Measurements from ENCODE around the gene DDT.
A peak's percentile ranks its signal among the peaks of the same experiment; 100 is the strongest.
"Not testable (repeated sequence)": the region's sequence is repeated elsewhere in the genome, so short reads cannot be mapped to it uniquely, and the experiment has no call there.

Gene DDT

DNA sequence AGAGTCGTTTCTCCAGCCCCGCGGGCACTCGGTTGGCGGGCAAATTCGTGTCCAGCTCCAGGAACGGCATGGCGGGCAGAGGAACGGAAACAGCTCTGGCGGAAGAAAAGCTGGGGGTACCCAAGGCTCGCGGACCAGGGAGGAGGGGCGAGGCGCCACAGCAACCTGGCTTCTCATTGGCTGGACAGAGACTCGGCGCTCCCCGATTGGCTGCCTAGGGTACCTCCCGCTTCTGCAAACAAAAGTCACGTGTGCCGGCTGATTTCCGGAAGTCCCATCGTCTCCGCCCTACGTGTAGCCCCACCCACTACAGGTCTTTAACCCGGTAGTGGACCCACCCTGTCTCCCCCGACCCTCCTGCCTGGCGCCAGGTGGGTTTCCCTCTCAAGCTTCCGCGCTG is at the start of gene DDT:
Gene DDT, minus strand, starts transcription at position 97 of the 400 bp plus-strand sequence. Its CDS starts 27 bp downstream, at position 70.
- not testable (repeated sequence) for DNase-seq

DNA sequence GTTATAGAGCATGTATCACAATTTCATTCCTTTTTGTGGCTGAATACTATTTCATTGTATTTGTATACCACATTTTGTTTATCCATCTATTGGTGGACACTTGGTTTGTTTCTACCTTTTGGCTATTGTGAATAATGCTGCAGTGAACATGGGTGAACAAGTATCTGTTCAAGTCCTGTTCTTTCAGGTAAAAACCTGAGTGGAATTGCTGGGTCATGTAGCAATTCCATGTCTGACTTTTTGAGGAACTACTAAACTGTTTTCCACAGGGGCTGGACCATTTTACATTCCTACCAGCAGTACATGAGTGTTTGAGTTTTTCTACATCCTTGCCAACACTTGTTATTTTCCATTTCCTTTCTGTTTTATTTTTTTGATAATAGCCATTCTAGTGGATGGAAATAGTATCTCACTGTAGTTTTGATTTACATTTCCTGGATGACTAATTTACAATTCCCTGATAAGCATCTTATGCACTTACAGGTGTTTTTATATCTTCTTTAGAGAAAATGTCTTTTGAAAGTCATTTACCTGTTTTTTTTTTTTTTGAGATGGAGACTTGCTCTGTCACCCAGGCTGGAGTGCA is 49.1 kb upstream of the DDT start:
- no peak for DNase-seq

DNA sequence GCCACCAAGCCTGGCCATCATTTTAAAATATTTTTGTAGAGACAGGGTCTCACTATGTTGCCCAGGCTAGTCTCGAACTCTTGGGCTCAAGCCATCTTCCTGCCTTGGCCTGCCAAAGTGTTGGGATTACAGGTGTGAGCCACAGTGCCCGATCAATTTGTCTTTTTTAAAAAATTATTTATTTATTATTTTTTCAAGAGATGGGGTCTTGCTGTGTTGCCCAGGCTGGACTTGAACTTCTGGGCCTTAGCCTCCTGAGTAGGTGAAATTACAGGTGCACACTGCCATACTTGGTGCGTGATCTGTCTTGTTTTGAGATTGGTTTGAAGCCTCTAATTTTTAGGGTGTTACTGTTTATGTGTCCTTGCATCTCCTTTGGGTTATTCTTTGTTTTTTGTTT is 47.1 kb upstream of the DDT start:
- no peak for DNase-seq

DNA sequence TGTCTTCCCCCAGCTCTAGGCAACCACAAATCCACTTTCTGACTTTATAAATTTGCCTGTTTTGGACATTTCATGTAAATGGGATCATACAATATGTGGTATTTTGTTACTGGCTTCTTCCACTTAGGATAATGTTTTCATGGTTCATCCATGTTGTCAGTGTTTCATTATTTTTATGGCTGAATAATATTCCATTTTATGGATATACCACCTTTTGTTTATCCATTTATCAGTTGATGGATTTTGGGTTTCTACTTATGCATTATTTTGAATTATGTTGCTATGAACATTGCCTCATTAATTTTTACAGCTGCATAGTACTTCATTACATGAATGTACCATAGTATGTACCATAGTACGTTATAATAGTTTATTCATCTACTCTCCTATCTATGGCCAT is 41.9 kb upstream of the DDT start:
- no peak for DNase-seq

DNA sequence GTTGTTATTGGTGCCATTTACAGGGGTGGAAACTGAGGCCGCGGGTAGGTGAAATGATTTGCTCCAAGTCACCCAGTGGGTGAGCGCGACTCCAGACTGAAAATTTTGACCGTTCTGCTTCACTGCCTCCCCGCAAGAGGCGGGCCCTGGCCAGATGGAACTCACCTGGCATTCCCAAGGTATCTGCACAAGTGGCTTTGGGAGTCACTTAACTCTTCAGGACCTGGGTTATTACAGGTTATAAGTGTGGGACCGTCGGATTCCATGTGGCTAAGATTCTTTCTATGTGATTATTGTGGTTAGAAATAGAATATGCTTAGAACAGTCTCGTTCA is 37.5 kb upstream of the DDT start:
- DNase-seq = peak; percentile 27

DNA sequence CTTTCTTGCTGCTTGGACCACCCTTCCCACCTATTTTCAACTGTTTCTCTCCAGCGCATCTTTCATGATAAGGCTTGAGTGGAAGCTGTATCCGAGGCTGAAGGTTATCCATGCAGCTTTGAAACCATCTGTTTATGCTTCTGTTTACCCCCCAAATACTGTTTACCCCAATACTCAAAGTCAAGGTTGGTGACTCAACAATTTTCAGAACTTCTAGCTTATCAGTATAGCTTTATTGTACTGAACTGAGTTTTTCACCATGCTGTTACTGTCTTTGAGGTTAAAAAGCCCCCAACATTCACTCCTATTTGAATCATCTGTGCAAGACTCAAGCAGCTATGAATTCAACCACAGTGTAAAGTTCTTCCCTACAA is 35.8 kb upstream of the DDT start:
- DNase-seq = no peak

DNA sequence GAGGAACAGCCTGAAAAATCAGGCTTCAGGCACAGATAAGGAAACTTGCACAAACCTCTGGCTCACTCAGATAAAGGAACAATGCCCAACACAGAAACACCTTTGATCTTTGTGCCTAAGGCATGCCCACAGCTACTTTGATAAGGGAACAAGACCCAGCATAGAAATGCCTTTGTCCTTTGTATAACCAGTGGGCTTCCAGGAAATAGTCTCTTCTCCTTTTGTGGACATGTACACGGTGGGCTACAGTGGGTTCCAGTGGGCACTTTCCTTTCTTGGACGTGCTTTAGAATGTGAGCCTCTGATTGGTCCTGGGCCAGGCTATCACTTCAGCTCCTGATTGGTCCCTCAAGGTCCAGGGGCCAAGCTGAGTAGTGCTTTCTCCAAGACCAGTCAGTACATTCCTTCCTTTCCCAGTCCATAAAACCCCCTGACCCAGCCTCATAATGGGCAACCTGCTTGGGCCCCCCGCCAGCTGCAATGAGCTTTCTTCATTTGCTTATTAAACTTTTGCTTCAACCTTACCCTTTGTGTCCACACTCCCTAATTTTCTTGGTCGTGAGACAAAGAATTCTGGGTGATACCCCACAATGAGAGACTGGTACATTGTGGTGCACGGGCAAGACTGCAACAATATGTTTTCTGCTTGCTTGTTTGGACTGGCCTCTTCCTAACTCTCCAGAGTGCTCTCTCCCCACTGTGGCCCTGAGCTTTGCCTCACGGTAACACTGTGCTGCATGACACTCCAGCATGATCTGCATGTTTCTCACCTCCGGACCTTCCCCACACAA is 35.2 kb upstream of the DDT start:
- DNase-seq = no peak

DNA sequence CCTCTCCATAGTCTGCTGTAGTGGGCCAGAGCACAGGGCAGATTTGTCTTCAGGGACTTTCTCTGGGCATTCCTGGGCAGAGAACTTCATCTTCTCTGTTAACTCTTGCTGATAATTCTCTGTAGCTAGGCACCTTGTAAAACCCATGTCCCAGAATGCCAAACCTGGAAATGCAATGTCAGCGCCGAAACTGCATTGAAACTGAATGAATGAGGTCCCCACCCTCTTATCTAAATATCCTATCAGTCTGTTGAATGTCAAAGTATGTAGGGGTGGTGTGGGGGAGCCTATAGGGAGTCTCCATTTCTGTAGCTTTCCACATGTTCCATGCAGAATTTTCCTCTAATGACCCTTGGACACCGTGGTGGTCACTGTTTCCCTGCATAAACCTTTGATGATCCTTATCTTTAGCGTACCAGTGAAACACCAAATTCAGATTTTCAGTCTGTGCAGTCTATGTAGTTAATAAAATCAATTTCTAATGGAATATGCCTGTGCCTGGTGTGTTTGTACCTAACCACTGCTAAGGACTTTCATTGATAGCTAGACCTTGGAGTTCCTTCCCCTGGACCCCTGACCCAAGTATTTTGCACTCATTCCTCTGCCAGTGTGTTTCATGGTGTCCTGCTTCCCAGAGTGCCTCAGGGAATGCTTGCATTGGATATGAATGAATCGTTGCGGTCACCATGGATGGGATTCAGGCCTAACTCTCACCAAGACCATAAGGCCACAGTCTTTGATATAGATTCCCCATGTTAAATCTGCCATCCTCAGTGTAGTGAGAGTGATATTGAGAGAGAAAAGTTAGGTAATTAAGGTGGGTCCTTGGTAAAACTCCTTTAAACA is 34.4 kb upstream of the DDT start:
- DNase-seq = no peak

DNA sequence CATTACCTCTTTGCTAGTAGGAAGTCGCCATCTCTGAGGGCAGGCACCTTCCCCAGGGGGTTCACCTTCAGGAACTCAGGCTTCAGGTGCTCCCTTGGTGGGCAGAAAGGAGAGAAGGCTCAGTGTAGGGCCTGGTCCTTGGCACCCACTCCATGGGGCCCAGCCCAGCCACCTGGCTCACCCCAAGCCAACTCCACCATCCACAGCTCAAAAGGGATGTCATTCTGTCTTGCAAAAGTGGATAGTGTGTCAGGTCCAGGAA is 33.7 kb upstream of the DDT start:
- no peak for DNase-seq

DNA sequence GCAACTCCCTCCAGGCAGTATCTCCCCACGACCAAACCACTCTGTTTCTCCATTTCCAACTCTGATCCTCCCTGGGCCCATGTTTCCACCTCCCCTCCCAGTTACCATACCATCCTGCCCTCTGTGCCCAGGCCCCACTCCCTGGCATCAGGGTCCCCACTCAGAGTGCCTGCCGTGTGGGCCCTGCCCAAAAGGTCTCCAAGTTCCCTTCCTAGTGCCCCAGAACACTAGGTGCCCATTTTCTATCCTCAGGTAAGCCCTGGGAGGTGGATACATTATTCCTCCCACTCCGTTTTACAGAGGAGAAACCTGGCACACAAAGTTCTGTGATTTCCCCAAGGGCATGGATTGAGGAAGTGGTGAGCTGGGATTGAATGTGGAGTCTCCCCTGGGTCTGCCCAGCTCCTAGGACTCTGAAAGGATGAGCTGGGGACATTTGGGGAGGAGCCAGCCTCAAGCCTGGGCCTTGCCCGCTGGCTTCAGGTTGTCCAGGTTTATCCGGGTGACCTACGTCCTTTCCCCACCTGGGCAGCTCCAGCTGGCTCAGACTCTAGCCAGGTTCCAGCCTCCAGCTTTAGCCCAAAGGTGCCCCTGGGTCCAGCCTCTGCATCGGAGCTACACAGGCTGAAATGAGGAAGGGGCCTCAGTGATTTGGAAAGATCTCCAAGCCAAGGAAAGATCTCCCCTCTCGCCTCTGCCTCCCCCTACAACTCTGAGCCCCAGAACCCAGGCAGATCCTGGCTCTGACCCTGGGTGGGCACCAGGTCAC is 33.2 kb upstream of the DDT start:
- no peak for DNase-seq

DNA sequence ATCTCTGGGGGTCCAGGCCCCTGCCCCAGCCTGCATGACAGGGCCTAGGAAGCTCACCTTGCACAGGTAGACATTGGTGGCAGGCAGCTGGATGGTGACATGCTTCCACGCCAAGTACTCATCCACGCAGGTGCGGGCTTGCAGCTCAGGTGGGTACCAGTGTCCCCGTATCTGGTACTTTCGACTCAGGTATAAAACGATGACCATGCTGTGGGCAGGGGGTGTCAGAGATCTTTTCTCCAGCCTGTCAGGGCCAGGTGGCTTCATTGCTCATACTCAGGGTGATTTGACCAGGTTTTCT is 32.6 kb upstream of the DDT start:
- no peak for DNase-seq

DNA sequence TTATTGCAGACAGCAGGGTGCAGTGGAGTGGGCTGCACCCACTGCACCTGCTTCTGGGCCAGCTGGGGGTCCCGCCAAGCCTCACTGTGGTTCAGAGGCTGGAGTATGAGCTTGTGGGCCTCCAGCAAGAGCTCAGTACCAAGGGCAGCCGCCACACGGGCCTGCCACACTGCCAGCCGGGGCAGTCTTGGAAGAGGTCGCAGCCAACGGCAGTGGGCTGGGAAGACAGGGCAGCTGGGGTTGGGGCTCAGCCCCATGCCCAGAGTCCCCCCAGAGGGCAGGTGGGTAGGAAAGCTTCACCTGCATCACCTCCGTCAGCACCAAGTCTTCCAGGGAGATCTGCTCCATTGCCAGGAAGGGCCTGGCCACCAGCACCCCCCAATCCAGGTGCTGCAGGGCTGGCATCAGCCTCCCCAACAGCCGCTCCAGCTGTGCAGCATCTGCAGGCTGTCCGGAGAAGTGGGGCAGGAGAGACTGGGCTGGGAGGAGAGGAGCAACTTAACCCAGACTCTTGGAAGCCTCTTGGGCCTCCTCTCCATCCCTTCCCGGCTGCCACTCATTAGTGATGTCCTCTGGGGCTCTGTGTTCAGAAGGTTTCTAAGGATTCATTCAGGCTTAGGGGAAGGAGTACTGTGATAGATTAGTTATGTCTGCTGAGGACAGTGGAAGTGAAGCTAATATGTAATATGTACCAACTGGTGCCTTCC is 32.1 kb upstream of the DDT start:
- DNase-seq = no peak

DNA sequence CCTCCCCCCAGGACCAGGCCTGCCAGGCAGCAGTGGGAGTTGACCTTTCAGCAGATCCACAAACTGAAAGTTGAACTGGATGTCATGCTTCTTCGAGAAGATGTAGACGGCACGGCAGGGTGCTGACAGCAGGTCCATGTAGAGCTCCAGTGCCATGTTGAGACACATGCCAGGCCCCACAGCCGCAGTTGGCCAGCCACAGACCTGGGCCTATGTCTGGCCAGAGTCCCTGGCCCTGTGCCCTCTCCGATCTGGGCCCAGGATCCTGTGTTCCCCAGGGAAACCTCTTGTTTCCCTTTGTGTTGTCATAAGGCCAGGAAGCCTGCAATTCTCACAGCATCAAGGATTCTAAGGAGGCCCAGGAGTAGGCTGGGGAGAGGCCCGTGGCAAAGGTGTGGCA is 31.0 kb upstream of the DDT start, which contains the start of gene GSTT4:
Gene GSTT4, minus strand, starts transcription at position 253 of the 400 bp plus-strand sequence. Its CDS starts 97 bp downstream, at position 156.
- no peak for DNase-seq

DNA sequence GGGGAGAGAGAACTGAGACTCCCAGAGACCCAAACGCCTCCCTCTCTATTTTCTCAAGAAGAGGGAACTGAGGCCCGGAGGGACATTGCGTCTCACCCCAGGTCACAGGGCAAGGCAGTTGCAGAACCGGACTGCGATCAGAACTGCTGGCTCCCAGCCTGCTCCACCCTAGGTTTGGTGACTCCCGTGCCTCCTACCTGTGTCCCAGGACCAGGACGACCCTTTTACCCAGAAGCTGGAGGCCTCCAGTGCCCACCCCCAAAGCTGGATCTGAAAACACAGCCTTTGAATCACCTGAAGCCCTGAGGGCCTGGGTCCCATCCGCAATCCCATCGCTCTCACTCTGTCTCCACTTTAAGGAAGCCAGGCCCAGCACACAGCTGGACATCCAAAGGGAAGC is 29.6 kb upstream of the DDT start:
- no peak for DNase-seq

DNA sequence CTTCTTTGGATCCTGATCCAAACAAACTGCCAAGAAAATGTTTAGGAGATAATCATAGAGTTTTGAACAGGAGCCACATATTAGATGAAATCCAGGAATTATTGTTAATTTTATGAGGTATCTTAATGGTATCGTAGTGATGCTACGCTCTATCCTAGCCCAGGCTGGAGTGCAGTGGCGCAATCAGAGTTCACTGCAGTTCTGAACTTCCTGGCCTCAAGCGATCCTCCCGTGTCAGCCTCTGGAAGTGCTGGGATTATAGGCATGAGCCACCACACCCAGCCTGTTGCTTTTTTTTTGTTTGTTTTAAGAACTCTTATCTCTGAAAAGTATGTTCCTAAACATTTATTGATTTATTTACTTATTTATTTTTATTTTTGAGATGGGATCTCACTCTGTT is 28.6 kb upstream of the DDT start:
- no peak for DNase-seq

DNA sequence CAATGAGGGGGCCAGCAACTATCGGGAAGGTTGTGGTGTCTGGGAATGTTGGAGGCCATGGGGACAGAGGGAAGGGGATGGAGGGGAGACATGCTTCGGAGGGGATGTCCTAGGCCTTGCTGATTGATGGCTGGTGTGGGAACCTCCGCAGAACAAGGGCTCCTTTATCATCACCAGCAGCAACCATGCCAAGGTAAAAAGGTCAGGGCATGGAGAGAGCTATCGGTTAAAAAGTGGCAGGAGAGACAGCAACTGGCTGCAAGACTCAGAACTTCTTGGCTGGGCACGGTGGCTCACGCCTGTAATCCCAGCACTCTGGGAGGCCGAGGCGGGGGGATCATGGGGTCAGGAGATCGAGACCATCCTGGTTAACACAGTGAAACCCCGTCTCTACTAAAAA is 28.0 kb upstream of the DDT start:
- DNase-seq = no peak

DNA sequence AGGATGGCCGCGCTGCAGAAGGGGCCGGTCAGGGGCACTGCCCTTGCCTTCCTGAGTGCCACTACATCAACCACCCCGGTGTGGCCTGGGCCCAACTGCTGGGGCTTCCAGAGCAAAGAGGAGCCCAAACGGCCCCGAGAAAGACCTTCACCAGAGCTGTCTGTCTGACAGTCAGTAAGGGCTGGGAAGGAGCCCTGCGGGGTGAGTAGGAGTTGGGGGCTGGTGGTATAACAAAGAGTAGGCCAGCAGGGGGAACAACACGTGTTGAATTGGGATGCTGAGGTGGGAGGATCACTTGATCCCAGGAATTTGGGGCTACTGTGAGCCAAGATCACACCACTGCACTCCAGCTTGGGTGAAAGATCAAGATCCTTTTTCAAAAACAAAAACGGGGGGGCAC is 27.1 kb upstream of the DDT start:
- DNase-seq = no peak

DNA sequence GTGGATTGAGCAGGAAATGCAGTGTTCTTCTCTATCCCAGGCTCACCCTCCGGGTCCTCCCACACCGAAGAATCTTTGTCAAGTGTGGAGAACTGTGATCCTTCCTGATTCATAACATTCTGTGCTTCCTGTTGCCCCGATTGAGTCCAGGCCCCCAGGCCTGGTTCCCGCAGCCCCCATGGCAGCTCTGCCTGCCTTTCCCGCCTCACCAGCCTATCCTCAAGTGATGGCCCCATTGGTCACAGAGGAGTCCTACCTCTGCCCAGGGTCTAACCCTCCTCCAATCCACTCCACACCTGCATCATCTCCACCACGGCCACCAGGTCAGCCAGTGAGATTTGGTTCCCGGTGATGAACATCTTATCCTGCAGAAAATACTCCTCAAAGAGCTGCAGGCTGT is 25.5 kb upstream of the DDT start:
- not testable (repeated sequence) for DNase-seq

DNA sequence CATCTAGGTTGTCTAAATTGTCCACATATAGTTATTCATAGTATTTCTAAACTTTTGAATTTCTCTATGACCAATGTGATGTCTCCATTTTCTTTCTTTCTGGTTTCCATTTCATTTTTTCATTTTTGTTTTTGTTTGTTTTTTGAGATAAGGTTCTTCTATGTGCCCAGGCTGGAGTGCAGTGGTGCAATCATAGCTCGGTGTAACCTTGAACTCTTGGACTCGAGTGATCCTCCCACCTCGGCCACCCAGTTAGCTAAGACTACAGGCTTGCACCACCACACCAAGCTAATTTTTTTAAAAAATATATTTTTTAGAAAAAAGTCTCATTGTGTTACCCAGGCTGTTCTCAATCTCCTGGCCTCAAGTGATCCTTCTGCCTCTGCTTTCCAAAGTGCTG is 22.9 kb upstream of the DDT start:
- DNase-seq = no peak

DNA sequence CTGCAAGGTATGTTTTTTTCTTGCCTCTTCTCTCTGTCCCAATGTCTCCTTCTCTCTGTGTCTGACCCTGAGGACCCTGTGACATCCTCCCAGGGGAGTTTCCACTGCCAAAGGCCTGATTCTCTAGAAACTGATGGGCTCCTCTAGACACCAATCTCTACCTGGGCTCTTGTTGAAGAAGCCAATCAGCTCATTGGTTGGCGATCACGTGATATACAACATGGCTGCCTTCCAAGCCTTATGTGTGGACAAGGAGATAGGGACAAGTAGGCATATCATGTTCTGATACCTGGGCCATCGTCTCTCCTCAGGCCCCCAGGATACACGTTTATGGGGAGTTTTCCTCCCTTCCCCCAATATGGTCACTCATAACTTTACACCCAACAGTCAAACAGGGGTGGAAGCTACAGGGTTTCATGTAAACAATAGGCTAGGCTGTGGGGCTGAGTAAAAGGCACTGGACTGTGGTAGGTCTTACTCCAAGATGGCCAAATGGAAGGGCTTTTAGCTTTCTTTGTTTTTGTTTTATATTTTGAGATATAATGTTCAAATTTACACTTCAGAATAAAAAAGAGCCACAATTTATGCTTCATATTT is 19.4 kb upstream of the DDT start:
- DNase-seq = not testable (repeated sequence)

DNA sequence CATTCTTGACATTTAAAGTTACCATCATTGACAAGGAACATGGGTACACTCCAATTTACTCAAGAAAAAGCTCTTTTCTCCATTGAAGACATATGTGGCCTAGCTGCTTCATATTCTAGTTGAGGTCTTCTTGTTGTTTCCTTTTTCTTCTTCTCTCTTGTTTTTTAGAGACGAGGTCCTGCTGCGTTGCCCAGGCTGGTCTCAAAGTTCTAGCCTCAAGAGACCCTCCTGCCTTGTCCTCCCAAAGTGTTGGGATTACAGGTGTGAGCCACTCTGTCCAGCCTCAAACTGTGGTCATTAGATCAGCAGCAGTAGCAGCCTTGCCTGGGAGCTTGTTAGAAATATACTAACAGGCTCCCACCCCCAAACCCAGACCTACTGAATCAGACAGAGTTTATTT is 18.8 kb upstream of the DDT start:
- DNase-seq = not testable (repeated sequence)

DNA sequence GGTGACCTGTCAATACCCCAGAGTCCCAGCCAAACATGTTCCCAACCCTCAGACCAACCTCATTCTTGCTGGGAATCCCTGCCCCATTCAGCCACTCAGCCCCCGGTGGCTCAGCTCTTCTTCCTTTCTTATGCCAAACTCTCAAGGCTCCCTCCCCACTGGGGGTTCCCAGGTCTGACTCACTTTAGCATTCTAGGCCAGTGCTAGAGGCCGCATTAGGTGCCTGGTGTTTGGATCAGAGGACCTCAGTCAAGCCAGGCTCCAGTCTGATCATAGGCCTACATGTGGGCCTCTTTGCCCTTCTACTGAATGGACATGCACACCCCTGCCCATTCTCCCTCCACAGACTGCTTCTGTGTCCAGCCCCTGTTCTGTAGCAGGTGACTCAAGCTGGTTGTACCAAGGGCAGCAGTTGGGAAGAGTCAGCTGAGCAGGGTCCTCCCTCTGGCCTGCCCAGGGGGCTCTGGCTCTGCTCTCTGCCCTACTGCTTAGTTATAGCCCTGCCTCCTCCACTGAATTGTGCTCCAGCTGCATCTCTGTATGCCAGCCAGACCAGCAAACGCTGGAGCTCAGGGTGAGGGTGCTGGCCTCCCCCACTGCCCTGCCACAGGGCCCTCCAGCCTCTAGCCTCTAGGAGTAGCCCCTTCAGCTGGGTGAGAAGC is 15.5 kb upstream of the DDT start:
- not testable (repeated sequence) for DNase-seq
